Left ventricle myocardium inferior (tissue), 1 donor: ENCODE data around the gene KCNH4. TPM values are rescaled to one million over a fixed set of nuclear protein-coding genes. Genes with fewer than 3 reads are reported as not detected.
A peak's percentile ranks its signal among the peaks of the same experiment; 100 is the strongest.

Experiments used
- DNase-seq: peaks from one replicate; pipeline ENCODE4 v3.0.0-alpha.2; 2020
- H3K27ac ChIP-seq: fragments of 200-600 bp; replicated peaks from 2 replicates; pipeline ENCODE4 v1.8.0; 2021
- H3K27me3 ChIP-seq: fragments of 200-600 bp; 2 replicates; pipeline ENCODE4 v1.8.0; 2021; ENCODE audit warnings: low read depth
- H3K36me3 ChIP-seq: fragments of 200-600 bp; 2 replicates; pipeline ENCODE4 v1.8.0; 2021
- H3K4me1 ChIP-seq: fragments of 200-600 bp; 2 replicates; pipeline ENCODE4 v1.8.0; 2021
- H3K4me3 ChIP-seq: fragments of 200-600 bp; 2 replicates; pipeline ENCODE4 v1.8.0; 2021; ENCODE audit warnings: mild to moderate bottlenecking, moderate library complexity
- H3K9me3 ChIP-seq: fragments of 200-600 bp; replicated peaks from 2 replicates; pipeline ENCODE4 v1.8.0; 2021
- intact Hi-C: fragments of 100-400 bp; cut with micrococcal nuclease; formaldehyde crosslinking; loops from one replicate; pipeline ENCODE4 v1.11.0; 2022
- total RNA-seq: library from RNA; stranded (reverse); fragmentation: NEBNext Ultra II Directional; extraction: Animal tissue kit (Norgen Biotek cat#: 25700); gene quantifications from one replicate; pipeline ENCODE4 v1.2.1, GENCODE V29; 2021
- TF ChIP-seq, protein P1 (sequence below): fragments of 200-600 bp; IDR thresholded peaks from 2 replicates; pipeline ENCODE4 v1.8.0; 2021; ENCODE audit warnings: antibody characterized with exemption, mild to moderate bottlenecking, borderline replicate concordance
- donor health status: DM: no; HTN: yes; CAD: no; lungs with severe emphysema.

KCNH4 gene
- total RNA-seq, 1 donor from 2014 or later = 0.16 TPM

DNA sequence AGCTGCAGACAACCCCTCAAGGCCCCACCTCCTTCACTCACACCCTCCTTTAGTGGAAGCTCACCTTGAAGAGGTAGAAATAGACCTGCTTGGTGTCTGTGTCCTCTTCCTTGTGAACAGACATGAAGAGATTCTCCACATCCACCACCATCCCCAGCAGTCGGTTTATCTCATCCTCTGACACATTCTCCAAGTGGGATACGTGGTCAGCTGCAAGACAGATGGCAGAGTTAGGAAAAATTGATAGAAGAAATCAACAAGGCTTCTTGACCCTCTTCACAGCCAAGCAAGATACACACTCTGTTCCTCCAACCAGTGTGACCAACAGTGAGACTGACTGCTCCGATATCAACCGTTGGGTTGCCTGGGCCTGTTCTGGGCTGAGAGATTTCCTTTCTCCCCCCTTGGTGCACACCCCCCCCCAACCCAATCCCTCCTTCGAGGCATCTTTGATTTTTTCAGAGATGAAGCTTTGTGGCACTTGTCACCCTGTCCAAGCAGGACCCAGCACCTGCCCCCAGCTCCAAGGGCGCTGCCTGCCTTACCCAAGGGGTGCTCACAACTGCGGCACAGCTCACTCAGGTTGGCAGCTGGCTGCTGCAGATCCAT is 60.7 kb downstream of the KCNH4 start:
- intact Hi-C loops = no loop called here

DNA sequence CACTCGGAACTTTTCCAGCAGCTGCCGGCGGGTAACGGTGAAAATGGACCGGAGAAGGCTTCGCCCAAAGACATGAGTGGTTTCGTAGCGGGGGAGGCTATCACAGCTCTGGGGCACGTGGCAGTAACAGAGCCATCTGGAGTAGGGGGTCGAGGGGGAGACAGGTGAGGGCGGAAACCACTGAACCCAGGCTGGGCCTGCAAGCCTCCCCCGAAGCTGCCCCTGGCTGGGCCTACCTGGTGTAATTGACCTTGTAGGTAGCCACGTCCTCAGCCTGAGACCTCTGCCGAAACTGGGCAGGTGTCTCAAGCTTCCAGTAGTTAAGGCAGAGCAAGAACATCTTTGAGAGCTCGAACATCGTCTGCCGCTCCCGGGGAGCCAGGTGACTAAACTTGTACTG is 61.6 kb downstream of the KCNH4 start:
- intact Hi-C loops = loop anchor here (5.0 kb wide), 2 partner anchors 97 to 157 kb away; partner anchors contain the start of gene NKIRAS2
- Histone ChIP-seq H3K27ac (no peak overlapping the region), H3K36me3 (peaks cover 37% of the 10 kb centered on the region), H3K9me3 (no peaks in the 10 kb centered on the region), H3K27me3 (no peaks in the 10 kb centered on the region), H3K4me3 (no peak overlapping the region), H3K4me1 (peaks cover 42% of the 10 kb centered on the region)
- DNase-seq = no peak
- TF ChIP-seq, protein P1, sequence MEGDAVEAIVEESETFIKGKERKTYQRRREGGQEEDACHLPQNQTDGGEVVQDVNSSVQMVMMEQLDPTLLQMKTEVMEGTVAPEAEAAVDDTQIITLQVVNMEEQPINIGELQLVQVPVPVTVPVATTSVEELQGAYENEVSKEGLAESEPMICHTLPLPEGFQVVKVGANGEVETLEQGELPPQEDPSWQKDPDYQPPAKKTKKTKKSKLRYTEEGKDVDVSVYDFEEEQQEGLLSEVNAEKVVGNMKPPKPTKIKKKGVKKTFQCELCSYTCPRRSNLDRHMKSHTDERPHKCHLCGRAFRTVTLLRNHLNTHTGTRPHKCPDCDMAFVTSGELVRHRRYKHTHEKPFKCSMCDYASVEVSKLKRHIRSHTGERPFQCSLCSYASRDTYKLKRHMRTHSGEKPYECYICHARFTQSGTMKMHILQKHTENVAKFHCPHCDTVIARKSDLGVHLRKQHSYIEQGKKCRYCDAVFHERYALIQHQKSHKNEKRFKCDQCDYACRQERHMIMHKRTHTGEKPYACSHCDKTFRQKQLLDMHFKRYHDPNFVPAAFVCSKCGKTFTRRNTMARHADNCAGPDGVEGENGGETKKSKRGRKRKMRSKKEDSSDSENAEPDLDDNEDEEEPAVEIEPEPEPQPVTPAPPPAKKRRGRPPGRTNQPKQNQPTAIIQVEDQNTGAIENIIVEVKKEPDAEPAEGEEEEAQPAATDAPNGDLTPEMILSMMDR = no peak

More for the DNA sequence above, 60.7 kb downstream of the KCNH4 start:
- peaks cover 38% of the 10 kb centered on the region for H3K36me3 ChIP-seq
- TF ChIP-seq, protein P1 = no peak
- H3K4me3 ChIP-seq = peak overlapping the region; percentile 89
- no peak for DNase-seq
- H3K27me3 ChIP-seq = no peaks in the 10 kb centered on the region
- H3K27ac ChIP-seq = no peak overlapping the region
- no peaks in the 10 kb centered on the region for H3K9me3 ChIP-seq
- H3K4me1 ChIP-seq = peaks cover 42% of the 10 kb centered on the region

DNA sequence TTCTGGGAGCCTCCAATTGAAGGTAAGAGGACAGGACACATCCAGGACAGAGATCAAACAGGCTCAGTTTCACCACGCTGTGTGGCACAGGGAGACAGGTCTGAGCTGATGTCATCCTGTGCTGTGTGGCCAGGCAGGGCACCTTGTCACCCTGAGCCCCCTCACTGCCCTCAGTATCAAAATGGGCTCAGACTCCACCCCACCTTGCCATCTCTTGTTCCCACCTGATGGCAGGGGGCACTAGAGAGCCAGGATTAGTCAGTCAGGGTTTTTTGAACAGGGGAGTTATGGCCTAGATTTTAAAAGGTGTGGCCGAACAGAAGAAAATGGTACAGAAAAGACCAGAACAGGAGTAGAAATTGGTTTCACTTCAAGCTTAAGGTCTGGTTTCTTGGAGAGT is 62.4 kb downstream of the KCNH4 start:
- peaks cover 42% of the 10 kb centered on the region for H3K4me1 ChIP-seq
- H3K36me3 ChIP-seq = peaks cover 43% of the 10 kb centered on the region
- H3K4me3 ChIP-seq = no peak overlapping the region
- H3K27ac ChIP-seq = no peak overlapping the region
- no peaks in the 10 kb centered on the region for H3K9me3 ChIP-seq
- no peak for DNase-seq
- H3K27me3 ChIP-seq = no peaks in the 10 kb centered on the region
- intact Hi-C loops = loop anchor here (5.0 kb wide), 2 partner anchors 96 to 156 kb away; partner anchors contain the start of gene NKIRAS2
- TF ChIP-seq, protein P1 = peak; percentile 54

DNA sequence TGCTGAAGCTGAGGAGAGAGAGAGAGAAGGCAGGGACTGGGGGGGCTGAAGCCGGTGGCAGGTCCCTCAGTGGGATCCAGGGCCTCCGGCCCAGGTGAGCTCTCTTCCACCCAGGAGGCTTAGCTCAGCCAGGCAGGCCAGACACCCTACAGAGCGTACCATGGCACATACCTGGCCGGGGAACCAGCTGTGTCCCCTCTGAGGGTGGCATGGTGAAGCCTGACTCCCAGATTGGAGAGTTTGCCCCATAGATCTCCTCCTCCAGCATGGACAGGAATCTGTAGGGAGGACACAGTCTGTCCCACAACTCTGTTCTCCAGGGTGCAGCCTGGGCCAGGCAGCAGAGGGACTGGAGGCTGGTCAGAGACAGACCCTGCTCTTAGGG is 62.8 kb downstream of the KCNH4 start:
- Histone ChIP-seq H3K27ac (no peak overlapping the region), H3K9me3 (no peaks in the 10 kb centered on the region), H3K4me1 (peaks cover 45% of the 10 kb centered on the region), H3K27me3 (no peaks in the 10 kb centered on the region), H3K4me3 (no peak overlapping the region), H3K36me3 (peaks cover 43% of the 10 kb centered on the region)
- TF ChIP-seq, protein P1 = no peak
- intact Hi-C loops = loop anchor here (5.0 kb wide), 2 partner anchors 96 to 156 kb away; partner anchors contain the start of gene NKIRAS2
- DNase-seq = no peak

DNA sequence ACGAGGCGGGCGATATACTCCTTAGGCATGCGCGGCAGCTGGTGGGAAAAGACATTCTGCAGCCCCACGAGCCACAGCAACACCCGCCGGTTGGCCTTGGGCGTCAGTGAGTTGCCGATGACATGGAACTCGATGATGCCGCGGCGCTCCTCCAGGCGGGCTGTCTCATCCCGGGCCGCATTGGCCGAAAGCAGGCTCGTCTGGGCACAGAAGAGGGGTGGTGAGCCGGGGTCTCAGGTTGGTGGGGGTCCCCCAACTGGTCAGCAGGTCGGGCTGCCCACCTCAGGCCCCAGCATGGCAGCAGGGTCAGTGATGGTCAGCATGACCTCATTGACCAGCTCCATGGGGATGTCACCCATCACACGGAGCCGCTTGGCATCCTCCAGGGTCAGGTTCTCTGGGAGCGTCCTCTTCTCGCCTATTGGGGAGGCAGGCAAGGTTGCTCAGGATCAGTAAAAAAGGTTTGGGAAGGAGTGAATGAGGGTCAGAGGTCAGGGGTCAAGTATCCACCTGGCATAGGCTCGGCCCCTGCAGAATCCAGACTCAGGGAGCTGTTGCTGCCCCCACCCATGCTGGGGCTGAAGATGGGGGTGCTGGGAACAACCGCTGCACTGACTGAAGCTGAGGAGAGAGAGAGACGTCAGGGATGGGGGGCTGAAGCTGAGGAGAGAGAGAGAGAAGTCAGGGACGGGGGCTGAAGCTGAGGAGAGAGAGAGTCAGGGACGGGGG is 63.4 kb downstream of the KCNH4 start:
- intact Hi-C loops = loop anchor here (5.0 kb wide), 2 partner anchors 95 to 155 kb away; partner anchors contain the start of gene NKIRAS2
- DNase-seq = no peak
- H3K4me3 ChIP-seq = no peak overlapping the region
- TF ChIP-seq, protein P1 = no peak
- peaks cover 49% of the 10 kb centered on the region for H3K4me1 ChIP-seq
- peaks cover 43% of the 10 kb centered on the region for H3K36me3 ChIP-seq
- no peaks in the 10 kb centered on the region for H3K9me3 ChIP-seq
- H3K27me3 ChIP-seq = no peaks in the 10 kb centered on the region
- no peak overlapping the region for H3K27ac ChIP-seq
